Activated CD4-positive, alpha-beta memory T cell treated with anti-CD3 and anti-CD28 coated beads, Interleukin-2, amount 10 ng/mL, durations not matched to agents 7 days and 5 days (primary cell): ENCODE results near the gene SKA2. TPM values are rescaled to one million over a fixed set of nuclear protein-coding genes. Genes with fewer than 3 reads are reported as not detected.
"Not testable (repeated sequence)": the region's sequence is repeated elsewhere in the genome, so short reads cannot be mapped to it uniquely, and the experiment has no call there.

ENCODE experiments used
- CTCF ChIA-PET: fragments of 350-600 bp; sonication (Branson Sonifier 250); formaldehyde crosslinking; loops from one replicate; lab custom pipeline; 2021; ENCODE audit warnings: antibody characterized with exemption, inconsistent platforms; lab: Charles Lee
- POLR2A ChIA-PET: fragments of 350-600 bp; sonication (Branson Sonifier 250); formaldehyde crosslinking; loops from one replicate; lab custom pipeline; 2021; ENCODE audit warnings: antibody characterized with exemption; lab: Charles Lee
- DNase-seq: peaks from one replicate; pipeline ENCODE4 v3.0.0-alpha.2; 2020
- H3K27ac Mint-ChIP-seq: one replicate; pipeline ENCODE4 v1.8.0; 2021; ENCODE audit warnings: mild to moderate bottlenecking, mixed read lengths
- H3K27me3 Mint-ChIP-seq: one replicate; pipeline ENCODE4 v1.8.0; 2021; ENCODE audit warnings: mixed read lengths
- H3K36me3 Mint-ChIP-seq: one replicate; pipeline ENCODE4 v1.8.0; 2021; ENCODE audit warnings: low read depth, mixed read lengths
- H3K4me1 Mint-ChIP-seq: one replicate; pipeline ENCODE4 v1.8.0; 2021; ENCODE audit warnings: mixed read lengths
- H3K4me3 Mint-ChIP-seq: one replicate; pipeline ENCODE4 v1.8.0; 2021; ENCODE audit warnings: mild to moderate bottlenecking, mixed read lengths
- H3K9me3 Mint-ChIP-seq: one replicate; pipeline ENCODE4 v1.8.0; 2021; ENCODE audit warnings: mixed read lengths
- total RNA-seq, 2 experiments: library from RNA; stranded (reverse); gene quantifications; one replicate each; pipeline ENCODE4 v1.2.3, GENCODE V29; 2021

Gene SKA2
- 100 to 1,000 TPM in 1 of 2 experiments, 10 to 100 TPM in 1; 88.1 to 101 TPM for total RNA-seq

- POLR2A ChIA-PET = interaction anchor here (0.5 to 11.5 kb wide), 31 partner anchors 8 to 1148 kb away, joined by 3 to 134 read pairs (median 4); partner anchors contain the start of genes CLTC, GDPD1, PTRH2 and RAD51C
- H3K36me3 Mint-ChIP-seq = peaks cover 42% of the 10 kb centered on the region
- H3K27ac Mint-ChIP-seq = no peak within 1 kb of the TSS
- CTCF ChIA-PET = interaction anchor here (1.0 to 1.4 kb wide), 4 partner anchors 9 to 55 kb away, joined by 5 to 8 read pairs (median 7); partner anchors contain the start of genes SMG8 and TRIM37
- DNase-seq = peak; percentile 98
- no peak within 1 kb of the TSS for H3K4me3 Mint-ChIP-seq
- peaks cover 62% of the 10 kb centered on the region for H3K4me1 Mint-ChIP-seq
- no peaks in the 10 kb centered on the region for H3K27me3 Mint-ChIP-seq
- no peaks in the 10 kb centered on the region for H3K9me3 Mint-ChIP-seq
These were observed at the start of gene SKA2 for GRCh38 chr17:59154721-59155438. TSS of gene SKA2 (minus strand) at chr17:59155186. CDS start at chr17:59155163, 23 bp downstream.

GRCh38 chr17:59202320-59202719, 47.3 kb upstream of the SKA2 start:
- Mint-ChIP-seq H3K36me3 (peaks cover 38% of the 10 kb centered on the region), H3K9me3 (no peaks in the 10 kb centered on the region), H3K27me3 (no peaks in the 10 kb centered on the region), H3K4me3 (no peak overlapping the region), H3K27ac (no peak overlapping the region), H3K4me1 (no peaks in the 10 kb centered on the region)
- no peak for DNase-seq
- POLR2A ChIA-PET = interaction anchor here (1.6 to 1.7 kb wide), 2 partner anchors 8 to 10 kb away, joined by 3 to 5 read pairs; partner anchors contain the start of gene SMG8
- CTCF ChIA-PET = no interaction called here

- Mint-ChIP-seq H3K27ac (no peak overlapping the region), H3K36me3 (peaks cover 47% of the 10 kb centered on the region), H3K4me3 (no peak overlapping the region), H3K27me3 (no peaks in the 10 kb centered on the region), H3K4me1 (no peaks in the 10 kb centered on the region), H3K9me3 (no peaks in the 10 kb centered on the region)
- POLR2A ChIA-PET = no interaction called here
- CTCF ChIA-PET = no interaction called here
- DNase-seq = no peak
These were observed 44.4 kb upstream of the SKA2 start for GRCh38 chr17:59199398-59199797.

GRCh38 chr17:59193336-59193862, 38.4 kb upstream of the SKA2 start:
- Mint-ChIP-seq H3K27ac (no peak overlapping the region), H3K4me1 (no peaks in the 10 kb centered on the region), H3K9me3 (no peaks in the 10 kb centered on the region), H3K27me3 (no peaks in the 10 kb centered on the region), H3K4me3 (no peak overlapping the region), H3K36me3 (peaks cover 51% of the 10 kb centered on the region)
- CTCF ChIA-PET = interaction anchor here (0.6 kb wide), 1 partner anchor 16 kb away, joined by 5 read pairs; the partner anchor contains the start of gene SMG8
- no peak for DNase-seq
- POLR2A ChIA-PET = interaction anchor here (1.2 kb wide), 1 partner anchor 18 kb away, joined by 4 read pairs; no protein-coding TSS in a partner anchor

GRCh38 chr17:59190806-59191205, 35.8 kb upstream of the SKA2 start:
- H3K9me3 Mint-ChIP-seq = no peaks in the 10 kb centered on the region
- POLR2A ChIA-PET = interaction anchor here (1.9 kb wide), 1 partner anchor 20 kb away, joined by 5 read pairs; no protein-coding TSS in a partner anchor
- no peak for DNase-seq
- H3K4me3 Mint-ChIP-seq = no peak overlapping the region
- H3K4me1 Mint-ChIP-seq = no peaks in the 10 kb centered on the region
- CTCF ChIA-PET = no interaction called here
- H3K36me3 Mint-ChIP-seq = peaks cover 63% of the 10 kb centered on the region
- H3K27ac Mint-ChIP-seq = no peak overlapping the region
- H3K27me3 Mint-ChIP-seq = no peaks in the 10 kb centered on the region

GRCh38 chr17:59186850-59187249, 31.9 kb upstream of the SKA2 start:
- H3K9me3 Mint-ChIP-seq = no peaks in the 10 kb centered on the region
- no peak for DNase-seq
- ChIA-PET POLR2A (no interaction called here), CTCF (no interaction called here)
- H3K4me3 Mint-ChIP-seq = no peak overlapping the region
- no peaks in the 10 kb centered on the region for H3K27me3 Mint-ChIP-seq
- H3K27ac Mint-ChIP-seq = no peak overlapping the region
- no peaks in the 10 kb centered on the region for H3K4me1 Mint-ChIP-seq
- peaks cover 65% of the 10 kb centered on the region for H3K36me3 Mint-ChIP-seq

GRCh38 chr17:59185997-59186396, 31.0 kb upstream of the SKA2 start:
- ChIA-PET CTCF (interaction anchor here (0.6 kb wide), 1 partner anchor 47 kb away, joined by 5 read pairs; no protein-coding TSS in a partner anchor), POLR2A (no interaction called here)
- Mint-ChIP-seq H3K4me3 (no peak overlapping the region), H3K27me3 (no peaks in the 10 kb centered on the region), H3K4me1 (no peaks in the 10 kb centered on the region), H3K36me3 (peaks cover 66% of the 10 kb centered on the region), H3K27ac (no peak overlapping the region), H3K9me3 (no peaks in the 10 kb centered on the region)
- no peak for DNase-seq

- Mint-ChIP-seq H3K4me3 (no peak overlapping the region), H3K27ac (no peak overlapping the region), H3K9me3 (no peaks in the 10 kb centered on the region), H3K27me3 (no peaks in the 10 kb centered on the region), H3K36me3 (peaks cover 63% of the 10 kb centered on the region), H3K4me1 (no peaks in the 10 kb centered on the region)
- DNase-seq = no peak
- ChIA-PET POLR2A (no interaction called here), CTCF (no interaction called here)
These were observed 26.5 kb upstream of the SKA2 start for GRCh38 chr17:59181481-59181880.

- CTCF ChIA-PET = no interaction called here
- Mint-ChIP-seq H3K4me3 (no peak overlapping the region), H3K27ac (no peak overlapping the region), H3K27me3 (no peaks in the 10 kb centered on the region), H3K36me3 (peaks cover 59% of the 10 kb centered on the region), H3K9me3 (no peaks in the 10 kb centered on the region), H3K4me1 (no peaks in the 10 kb centered on the region)
- no peak for DNase-seq
- POLR2A ChIA-PET = no interaction called here
These were observed 25.6 kb upstream of the SKA2 start for GRCh38 chr17:59180626-59181025.

GRCh38 chr17:59179601-59180000, 24.6 kb upstream of the SKA2 start:
- H3K4me1 Mint-ChIP-seq, H3K27ac Mint-ChIP-seq, H3K27me3 Mint-ChIP-seq, H3K4me3 Mint-ChIP-seq, DNase-seq, CTCF ChIA-PET, H3K9me3 Mint-ChIP-seq, POLR2A ChIA-PET: not testable (repeated sequence)
- H3K36me3 Mint-ChIP-seq = peaks cover 52% of the 10 kb centered on the region

- POLR2A ChIA-PET = no interaction called here
- H3K27me3 Mint-ChIP-seq = no peaks in the 10 kb centered on the region
These were observed 23.4 kb upstream of the SKA2 start for GRCh38 chr17:59178266-59178985.

GRCh38 chr17:59175076-59175475, 20.1 kb upstream of the SKA2 start:
- peaks cover 53% of the 10 kb centered on the region for H3K36me3 Mint-ChIP-seq
- no peaks in the 10 kb centered on the region for H3K9me3 Mint-ChIP-seq
- ChIA-PET CTCF (no interaction called here), POLR2A (no interaction called here)
- peaks cover 4% of the 10 kb centered on the region for H3K4me1 Mint-ChIP-seq
- no peak for DNase-seq
- H3K27me3 Mint-ChIP-seq = no peaks in the 10 kb centered on the region
- H3K27ac Mint-ChIP-seq = no peak overlapping the region
- no peak overlapping the region for H3K4me3 Mint-ChIP-seq

More at GRCh38 chr17:59178266-59178985, 23.4 kb upstream of the SKA2 start:
- no peaks in the 10 kb centered on the region for H3K4me1 Mint-ChIP-seq
- no peak for DNase-seq
- no peak overlapping the region for H3K4me3 Mint-ChIP-seq
- H3K9me3 Mint-ChIP-seq = no peaks in the 10 kb centered on the region
- H3K36me3 Mint-ChIP-seq = peaks cover 58% of the 10 kb centered on the region
- CTCF ChIA-PET = no interaction called here
- H3K27ac Mint-ChIP-seq = no peak overlapping the region

- no peak for DNase-seq
- Mint-ChIP-seq H3K9me3 (no peaks in the 10 kb centered on the region), H3K36me3 (peaks cover 50% of the 10 kb centered on the region), H3K4me3 (no peak overlapping the region), H3K27ac (no peak overlapping the region), H3K27me3 (no peaks in the 10 kb centered on the region), H3K4me1 (peaks cover 4% of the 10 kb centered on the region)
- CTCF ChIA-PET = no interaction called here
- POLR2A ChIA-PET = no interaction called here
These were observed 19.7 kb upstream of the SKA2 start for GRCh38 chr17:59174671-59175070.
